ENCODE results near the gene RPTOR.

Gene RPTOR

DNA sequence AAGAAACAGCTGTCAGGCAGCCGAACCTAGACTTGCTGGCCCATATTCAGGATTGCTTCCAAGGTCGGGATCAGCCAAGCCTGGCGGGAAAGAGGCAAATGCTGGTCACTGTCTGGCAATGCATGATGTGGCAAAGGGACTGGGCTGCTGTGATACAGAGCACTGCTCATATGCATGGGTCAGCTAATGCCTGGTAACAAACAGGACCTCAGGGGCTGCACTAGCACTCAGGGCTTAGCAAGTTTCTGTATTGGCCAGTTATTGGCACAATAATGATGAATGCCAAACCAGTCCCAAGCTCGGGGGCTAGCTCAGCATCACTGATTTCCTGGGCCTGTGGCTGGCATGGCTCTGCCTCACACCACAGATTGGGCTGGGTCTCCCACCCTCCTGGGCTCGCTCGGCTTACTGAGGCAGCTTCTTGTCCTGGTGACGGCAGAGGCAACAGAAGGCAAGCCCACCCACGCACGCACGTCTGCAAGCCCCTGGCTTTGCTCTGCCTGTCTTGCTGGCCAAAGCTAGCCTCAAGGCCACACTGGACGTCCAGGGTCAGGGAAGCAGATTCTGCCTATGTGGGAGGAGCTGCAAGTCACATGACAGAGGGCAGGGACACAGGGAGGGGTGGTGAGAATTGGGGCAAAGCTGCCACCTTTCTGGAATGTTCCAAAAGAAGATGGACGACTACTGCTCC, 21.4 kb upstream of the RPTOR start:
- in situ Hi-C loops (cut with HindIII; ENCODE audit: low pct_ligation_motif_present, low sequenced_read_pairs) = no loop called here
- H3K27ac ChIP-seq = no peak overlapping the region
- no peaks in the 10 kb centered on the region for H3K27me3 ChIP-seq (replicated peaks)

DNA sequence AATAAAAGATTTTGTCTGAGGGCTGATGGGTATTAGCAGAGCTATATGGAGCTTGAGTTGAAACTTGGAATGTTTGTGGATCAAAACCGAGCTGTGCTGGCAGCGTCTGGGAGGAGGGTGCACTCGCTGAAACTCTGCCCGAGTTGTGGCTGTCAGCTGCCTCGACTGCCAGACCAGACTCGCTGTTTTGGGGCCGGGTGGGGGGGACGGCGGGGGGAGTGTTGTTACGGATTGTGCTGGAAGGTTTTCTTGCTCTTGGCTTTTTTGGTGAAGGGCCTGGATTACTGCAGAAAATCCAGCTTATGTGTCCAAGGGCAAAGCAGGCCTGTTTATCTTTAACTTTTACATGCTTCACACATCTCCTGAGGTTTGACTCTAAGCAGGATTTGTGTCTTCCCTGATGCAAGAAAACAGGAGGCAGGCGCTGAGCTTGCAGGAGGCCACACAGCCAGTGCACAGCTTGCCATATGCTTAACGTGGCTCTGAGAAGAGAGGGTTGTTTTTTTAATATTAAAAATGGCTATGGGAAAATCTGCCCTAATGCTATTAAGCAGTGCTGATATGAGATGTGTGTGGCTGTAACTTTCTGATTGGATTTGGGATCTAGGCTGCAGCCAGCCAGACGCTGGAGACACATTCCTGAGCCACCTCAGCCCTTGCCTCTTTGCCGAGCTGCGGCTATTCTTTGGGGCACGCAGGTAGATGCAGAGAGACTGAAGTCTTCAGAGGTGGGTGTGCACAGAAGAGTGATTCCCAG, 20.5 kb upstream of the RPTOR start:
- DNase-seq = no peak
- Histone ChIP-seq H3K27me3 (replicated peaks) (no peaks in the 10 kb centered on the region), H3K36me3 (replicated peaks) (no peaks in the 10 kb centered on the region), H3K4me3 (ENCODE audit: low read depth, low read length) (no peak overlapping the region), H3K27ac (no peak overlapping the region)
- TF ChIP-seq, protein P1, sequence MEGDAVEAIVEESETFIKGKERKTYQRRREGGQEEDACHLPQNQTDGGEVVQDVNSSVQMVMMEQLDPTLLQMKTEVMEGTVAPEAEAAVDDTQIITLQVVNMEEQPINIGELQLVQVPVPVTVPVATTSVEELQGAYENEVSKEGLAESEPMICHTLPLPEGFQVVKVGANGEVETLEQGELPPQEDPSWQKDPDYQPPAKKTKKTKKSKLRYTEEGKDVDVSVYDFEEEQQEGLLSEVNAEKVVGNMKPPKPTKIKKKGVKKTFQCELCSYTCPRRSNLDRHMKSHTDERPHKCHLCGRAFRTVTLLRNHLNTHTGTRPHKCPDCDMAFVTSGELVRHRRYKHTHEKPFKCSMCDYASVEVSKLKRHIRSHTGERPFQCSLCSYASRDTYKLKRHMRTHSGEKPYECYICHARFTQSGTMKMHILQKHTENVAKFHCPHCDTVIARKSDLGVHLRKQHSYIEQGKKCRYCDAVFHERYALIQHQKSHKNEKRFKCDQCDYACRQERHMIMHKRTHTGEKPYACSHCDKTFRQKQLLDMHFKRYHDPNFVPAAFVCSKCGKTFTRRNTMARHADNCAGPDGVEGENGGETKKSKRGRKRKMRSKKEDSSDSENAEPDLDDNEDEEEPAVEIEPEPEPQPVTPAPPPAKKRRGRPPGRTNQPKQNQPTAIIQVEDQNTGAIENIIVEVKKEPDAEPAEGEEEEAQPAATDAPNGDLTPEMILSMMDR (IDR thresholded peaks at IDR 0.05; ENCODE audit: low read depth, low read length, missing control alignments) = no peak
- in situ Hi-C loops (cut with HindIII; ENCODE audit: low pct_ligation_motif_present, low sequenced_read_pairs) = no loop called here

More for the DNA sequence above, 21.4 kb upstream of the RPTOR start:
- TF ChIP-seq, protein P1 (IDR thresholded peaks at IDR 0.05; ENCODE audit: low read depth, low read length, missing control alignments) = no peak
- DNase-seq = no peak
- Histone ChIP-seq H3K4me3 (ENCODE audit: low read depth, low read length) (no peak overlapping the region), H3K36me3 (replicated peaks) (no peaks in the 10 kb centered on the region)

DNA sequence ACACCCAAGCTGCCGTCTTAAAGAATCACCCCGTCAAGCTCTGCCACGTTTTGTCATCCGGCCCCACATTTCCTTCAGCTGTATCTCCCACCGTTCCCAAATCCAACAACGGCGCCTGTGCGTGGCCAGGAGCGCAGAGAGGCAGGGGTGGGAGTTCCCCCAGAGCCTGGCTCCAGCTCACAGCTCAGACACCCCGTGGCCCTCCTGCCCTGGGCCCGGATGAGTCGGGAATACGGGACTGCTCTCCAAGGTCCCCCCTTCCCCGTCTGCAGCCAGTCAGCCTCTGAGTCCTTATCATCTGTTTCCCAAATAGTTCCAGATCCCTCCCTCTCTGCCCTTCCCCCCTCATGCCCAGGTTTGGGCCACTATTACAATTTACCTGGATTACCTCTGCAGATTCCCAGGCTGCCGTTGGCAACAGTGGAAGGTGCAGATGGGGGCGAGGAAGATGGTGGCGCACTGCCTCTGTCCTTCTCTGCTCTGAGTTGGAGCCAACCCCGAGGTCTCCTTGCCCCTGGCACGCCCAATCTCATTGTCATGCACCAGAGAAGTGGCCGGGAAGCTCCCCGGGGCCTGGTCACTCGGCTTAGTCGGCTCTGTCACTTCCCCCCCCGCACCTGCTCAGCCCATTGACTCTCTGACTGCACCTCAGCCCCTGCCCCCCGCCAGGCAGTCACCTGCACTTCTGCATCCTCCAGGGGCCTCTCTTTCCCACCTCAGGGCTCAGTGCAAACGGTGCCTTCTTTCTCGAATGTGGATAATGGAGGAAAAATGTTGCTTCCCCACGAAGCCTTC, 18.3 kb upstream of the RPTOR start:
- in situ Hi-C loops (cut with HindIII; ENCODE audit: low pct_ligation_motif_present, low sequenced_read_pairs) = no loop called here
- no peak overlapping the region for H3K4me3 ChIP-seq (ENCODE audit: low read depth, low read length)
- no peak for DNase-seq
- H3K36me3 ChIP-seq (replicated peaks) = no peaks in the 10 kb centered on the region
- no peak overlapping the region for H3K27ac ChIP-seq
- TF ChIP-seq, protein P1 (IDR thresholded peaks at IDR 0.05; ENCODE audit: low read depth, low read length, missing control alignments) = no peak
- no peaks in the 10 kb centered on the region for H3K27me3 ChIP-seq (replicated peaks)

DNA sequence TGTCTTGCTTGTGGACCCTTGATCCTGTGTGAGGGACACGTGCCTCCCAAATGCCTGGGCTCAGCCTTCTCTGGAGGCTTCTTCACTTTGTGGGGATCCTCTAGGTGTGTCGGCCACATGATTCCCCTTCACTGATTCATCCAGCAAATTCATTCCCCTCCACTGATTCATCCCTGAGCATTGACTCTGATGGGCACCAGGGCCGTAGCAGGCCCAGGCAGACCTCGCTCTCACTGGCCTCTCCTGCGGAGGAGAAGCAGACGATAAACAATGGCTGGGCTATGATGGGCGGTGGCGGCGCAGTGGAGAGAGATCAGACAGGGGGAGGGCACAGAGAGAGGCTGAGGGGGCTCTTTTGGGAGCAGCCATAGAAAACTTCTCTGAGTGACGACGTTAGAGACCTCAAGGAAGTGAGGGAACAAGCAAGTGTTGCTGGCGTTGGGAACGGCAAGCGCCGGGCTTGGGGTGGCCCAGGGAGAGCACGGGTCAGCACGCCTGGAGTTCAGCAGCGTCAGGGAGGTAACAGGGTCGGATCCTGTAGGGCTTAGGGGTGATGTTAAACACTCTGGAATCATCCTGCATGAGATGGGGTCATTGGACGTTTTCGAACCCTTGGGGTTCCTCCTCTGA, 17.5 kb upstream of the RPTOR start:
- Histone ChIP-seq H3K36me3 (replicated peaks) (no peaks in the 10 kb centered on the region), H3K27ac (no peak overlapping the region), H3K4me3 (ENCODE audit: low read depth, low read length) (no peak overlapping the region), H3K27me3 (replicated peaks) (no peaks in the 10 kb centered on the region)
- no peak for DNase-seq
- TF ChIP-seq, protein P1 (IDR thresholded peaks at IDR 0.05; ENCODE audit: low read depth, low read length, missing control alignments) = no peak
- in situ Hi-C loops (cut with HindIII; ENCODE audit: low pct_ligation_motif_present, low sequenced_read_pairs) = no loop called here

DNA sequence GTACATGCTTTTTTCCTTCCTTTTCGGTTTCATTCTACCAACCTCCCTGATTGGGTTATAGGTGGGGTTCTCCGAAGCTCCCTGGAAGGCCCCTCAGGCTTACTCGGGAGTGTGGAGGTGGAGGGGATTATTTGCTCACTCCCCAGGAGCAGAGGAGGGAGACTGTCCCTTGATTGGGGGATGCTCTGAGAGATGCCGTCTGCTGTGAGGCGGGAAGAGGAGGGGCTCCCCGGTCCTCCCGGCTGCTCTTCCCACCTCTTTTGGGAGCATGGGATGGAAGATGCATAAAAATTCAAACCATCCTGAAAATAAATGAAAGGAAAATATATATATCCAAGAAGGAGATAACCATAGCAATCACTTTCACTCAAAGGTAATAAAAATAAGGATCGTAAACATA, 16.1 kb upstream of the RPTOR start:
- H3K4me3 ChIP-seq (ENCODE audit: low read depth, low read length) = no peak overlapping the region
- no peak overlapping the region for H3K27ac ChIP-seq
- H3K36me3 ChIP-seq (replicated peaks) = no peaks in the 10 kb centered on the region
- DNase-seq = no peak
- no peaks in the 10 kb centered on the region for H3K27me3 ChIP-seq (replicated peaks)
- in situ Hi-C loops (cut with HindIII; ENCODE audit: low pct_ligation_motif_present, low sequenced_read_pairs) = no loop called here
- TF ChIP-seq, protein P1 (IDR thresholded peaks at IDR 0.05; ENCODE audit: low read depth, low read length, missing control alignments) = no peak
